ENCODE results near the gene CLSTN2.

The CLSTN2 gene

DNA sequence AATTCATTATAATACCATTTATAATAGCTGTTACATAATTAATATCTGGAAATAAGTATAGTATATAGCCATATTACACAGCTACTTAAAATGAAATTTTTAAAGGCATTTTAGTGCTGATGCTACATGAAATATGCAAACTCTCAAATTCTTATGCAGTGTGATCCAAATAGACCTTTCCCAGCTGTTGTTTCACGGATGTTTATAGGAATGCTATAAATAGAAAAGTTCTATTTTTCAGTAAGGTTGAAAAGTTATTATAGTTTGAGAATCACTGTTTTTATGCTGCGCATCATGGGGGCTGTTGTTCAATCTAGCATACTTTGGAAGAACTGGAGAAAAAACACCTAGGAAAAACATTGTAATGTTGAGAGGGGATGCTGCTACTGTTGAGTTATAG, 595.1 kb downstream of the CLSTN2 start:
- DNase-seq, result no peak

GRCh38 chr3:140530603-140531002, 595.6 kb downstream of the CLSTN2 start:
- DNase-seq, result no peak

GRCh38 chr3:140532793-140533330, 597.9 kb downstream of the CLSTN2 start:
- no peak for DNase-seq

GRCh38 chr3:140536926-140537726, 602.1 kb downstream of the CLSTN2 start:
- DNase-seq, result no peak

DNA sequence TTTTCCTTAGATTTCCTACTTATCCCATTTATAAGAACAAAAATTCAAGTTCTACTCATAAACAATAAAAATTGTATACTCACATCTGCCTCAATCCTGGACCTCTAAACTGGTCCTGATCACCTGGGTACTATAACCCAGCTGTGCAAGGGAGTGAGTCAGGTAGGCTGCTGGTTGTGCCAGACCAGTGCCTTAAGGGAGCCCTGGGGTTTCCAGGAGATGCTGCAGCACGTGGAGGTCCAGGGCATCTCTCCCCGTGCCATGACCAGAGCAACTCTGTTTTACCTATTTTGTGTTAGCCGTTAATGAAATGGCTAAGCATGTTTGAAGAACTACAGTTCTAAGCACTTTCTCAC, 602.7 kb downstream of the CLSTN2 start:
- DNase-seq, result no peak

GRCh38 chr3:140540262-140540661, 605.3 kb downstream of the CLSTN2 start:
- DNase-seq, result no peak

DNA sequence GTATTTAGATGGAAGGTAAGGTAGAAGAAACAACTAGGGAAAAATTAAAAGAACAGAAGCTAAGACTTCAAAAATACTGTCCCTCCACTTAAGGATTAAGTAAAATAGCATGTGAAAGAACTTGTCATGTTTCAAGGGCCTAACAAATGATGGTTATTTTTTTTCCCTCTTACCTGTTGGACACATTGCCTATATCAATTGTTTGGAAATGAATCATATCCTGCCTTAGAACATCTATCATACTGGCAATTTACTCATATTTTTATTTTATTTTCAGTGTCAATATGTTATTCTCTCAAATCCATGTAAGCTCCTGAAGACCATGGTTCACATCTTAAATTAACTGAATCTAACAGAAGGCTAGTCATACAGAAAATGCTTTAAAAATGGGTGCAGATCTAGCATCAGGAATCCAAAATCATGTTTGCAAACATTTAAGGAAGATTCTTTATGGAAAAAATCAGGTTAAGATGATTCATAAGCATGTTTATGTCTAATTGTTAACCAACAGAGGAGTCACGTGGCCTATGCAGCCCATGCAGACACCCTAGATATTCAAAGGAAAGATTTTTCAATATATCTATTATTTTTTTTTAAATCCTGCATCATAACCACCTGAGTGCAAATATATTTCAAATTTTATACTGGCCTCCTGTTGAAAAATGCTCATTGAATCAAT, 607.1 kb downstream of the CLSTN2 start:
- no peak for DNase-seq

GRCh38 chr3:140545197-140545596, 610.2 kb downstream of the CLSTN2 start:
- DNase-seq, result no peak

DNA sequence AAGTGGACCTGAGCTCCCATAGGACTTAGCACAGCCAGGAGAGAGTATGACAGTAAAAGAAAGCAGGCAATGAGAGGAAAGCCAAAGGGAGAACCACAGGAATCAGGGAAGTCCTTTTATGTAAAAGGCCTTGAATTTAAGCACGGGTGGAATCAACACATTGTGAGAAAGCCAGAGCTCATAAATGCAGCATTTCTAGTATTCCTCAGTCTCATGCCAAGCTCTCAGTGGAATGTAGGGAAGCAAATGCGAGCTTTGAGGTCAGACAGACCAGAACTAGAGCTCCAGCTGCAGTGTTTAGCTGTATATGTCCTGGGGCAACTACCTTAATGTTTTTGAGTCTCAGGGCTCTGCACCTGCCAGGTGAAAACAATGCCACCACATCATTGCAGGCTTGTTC, 610.8 kb downstream of the CLSTN2 start:
- DNase-seq, result no peak

- DNase-seq, result no peak
These were observed 611.7 kb downstream of the CLSTN2 start for GRCh38 chr3:140546649-140547048.

DNA sequence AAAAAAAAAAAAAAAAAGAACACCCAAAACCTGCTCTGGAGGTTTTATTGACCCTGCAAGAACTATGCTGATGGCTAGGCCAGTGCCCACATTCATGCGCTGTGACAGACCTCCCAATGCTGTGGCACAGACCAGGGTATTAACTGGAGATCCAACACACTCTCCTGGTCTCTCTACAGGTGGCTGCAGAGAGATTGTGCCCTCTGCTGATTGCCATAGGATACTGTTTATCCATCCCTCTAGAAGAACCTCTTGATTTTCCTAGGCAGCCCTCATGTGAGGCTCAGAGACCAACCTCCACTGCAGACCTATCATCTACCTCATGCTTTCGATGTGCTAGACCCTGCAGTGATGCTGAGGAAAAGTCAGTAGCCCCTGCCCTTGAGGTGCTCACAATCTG, 617.4 kb downstream of the CLSTN2 start:
- DNase-seq, result no peak

- no peak for DNase-seq
These were observed 617.9 kb downstream of the CLSTN2 start for GRCh38 chr3:140552898-140553297.

GRCh38 chr3:140553591-140553990, 618.6 kb downstream of the CLSTN2 start:
- DNase-seq, result no peak

DNA sequence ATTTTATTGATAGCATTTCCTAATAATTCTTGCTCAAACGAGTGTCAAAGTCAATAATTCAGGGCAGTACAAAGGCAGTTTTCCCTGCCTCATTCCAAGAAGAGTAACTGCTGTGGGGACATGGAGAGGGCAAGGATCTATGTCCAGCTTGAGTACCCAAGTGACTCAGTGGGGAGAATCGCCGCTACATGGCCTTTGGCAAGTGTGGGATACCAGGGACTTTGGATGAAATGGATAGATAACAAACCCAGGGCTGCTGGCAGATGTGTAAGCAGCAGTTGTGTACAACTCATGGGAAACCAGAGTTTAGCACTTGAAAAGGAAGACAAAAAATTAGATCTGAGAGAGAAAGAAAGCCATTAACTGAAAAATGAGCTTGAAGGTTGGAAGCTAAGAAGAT, 620.7 kb downstream of the CLSTN2 start:
- DNase-seq, result no peak

- DNase-seq, result no peak
These were observed 622.5 kb downstream of the CLSTN2 start for GRCh38 chr3:140557476-140557875.

GRCh38 chr3:140559546-140559945, 624.6 kb downstream of the CLSTN2 start:
- no peak for DNase-seq

- DNase-seq, result no peak
These were observed 628.3 kb downstream of the CLSTN2 start for GRCh38 chr3:140563206-140563760.

DNA sequence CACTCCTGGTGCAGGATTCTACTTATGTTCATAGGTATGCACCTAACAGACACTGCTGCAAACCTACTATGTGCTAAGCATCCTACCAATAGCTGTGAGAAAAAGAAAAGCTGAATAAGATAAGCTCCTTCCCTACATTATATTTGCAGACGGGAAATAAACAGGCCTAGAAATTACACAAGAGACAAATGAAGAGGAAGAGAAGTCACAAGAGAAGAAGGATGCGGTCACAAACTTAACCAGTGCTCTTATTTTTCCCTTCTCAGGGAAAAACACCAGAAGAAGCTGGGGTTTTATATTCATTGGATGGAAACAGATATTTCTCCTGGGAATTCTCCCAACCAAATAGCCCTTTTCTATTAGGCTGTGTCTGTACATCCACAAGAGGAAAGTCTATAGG, 633.1 kb downstream of the CLSTN2 start:
- DNase-seq, result no peak

DNA sequence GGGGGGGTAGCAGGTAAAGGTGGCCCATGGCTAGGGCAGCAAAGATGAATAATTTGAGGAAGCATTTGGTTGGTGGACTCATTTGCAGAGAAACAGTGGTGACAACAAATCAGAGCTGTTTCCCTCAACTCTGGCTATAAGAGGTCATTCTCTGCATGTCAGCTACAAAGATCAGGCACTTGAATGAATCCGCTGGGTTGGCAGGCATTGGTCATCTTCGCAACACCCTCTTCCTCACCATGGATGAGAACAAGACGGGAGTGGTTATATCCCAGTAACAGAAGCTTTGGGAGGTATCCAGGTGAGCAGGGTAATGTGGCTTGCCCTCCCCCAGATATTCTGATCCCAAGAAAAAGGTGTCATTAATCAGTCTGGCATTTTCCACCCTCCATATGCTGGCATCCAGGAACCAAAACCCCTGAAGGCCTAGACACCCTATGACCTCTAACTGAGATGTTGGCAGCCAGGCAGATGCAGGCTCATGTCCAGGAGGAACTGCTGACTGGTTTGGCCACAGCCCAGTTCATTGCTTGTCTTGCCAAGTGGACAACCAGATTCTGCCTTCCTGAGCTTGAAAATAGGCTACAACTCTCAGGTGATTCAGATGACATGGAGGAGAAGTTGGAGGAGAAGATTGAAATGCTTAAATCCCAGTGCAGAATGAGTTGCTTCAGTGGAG, 634.0 kb downstream of the CLSTN2 start:
- no peak for DNase-seq

DNA sequence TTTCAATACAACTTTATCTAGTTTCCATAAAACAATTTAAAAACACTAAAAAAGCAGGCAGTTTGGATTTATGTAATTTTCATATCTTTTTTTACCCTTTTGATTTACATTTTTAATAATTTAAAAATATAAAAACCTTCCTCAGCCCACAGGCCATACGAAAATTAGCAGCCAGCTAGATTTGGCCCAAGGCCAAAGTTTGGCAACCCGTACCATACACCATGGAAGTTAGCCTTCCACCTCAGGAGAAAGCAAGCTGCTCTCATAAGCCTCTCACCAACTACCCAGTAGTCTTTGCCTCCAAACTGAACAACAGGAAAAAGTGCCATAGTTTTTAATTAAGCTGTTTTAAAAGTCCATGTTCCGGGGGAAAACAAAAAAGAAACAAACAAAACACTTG, 635.6 kb downstream of the CLSTN2 start:
- no peak for DNase-seq

- no peak for DNase-seq
These were observed 636.9 kb downstream of the CLSTN2 start for GRCh38 chr3:140571836-140572235.

DNA sequence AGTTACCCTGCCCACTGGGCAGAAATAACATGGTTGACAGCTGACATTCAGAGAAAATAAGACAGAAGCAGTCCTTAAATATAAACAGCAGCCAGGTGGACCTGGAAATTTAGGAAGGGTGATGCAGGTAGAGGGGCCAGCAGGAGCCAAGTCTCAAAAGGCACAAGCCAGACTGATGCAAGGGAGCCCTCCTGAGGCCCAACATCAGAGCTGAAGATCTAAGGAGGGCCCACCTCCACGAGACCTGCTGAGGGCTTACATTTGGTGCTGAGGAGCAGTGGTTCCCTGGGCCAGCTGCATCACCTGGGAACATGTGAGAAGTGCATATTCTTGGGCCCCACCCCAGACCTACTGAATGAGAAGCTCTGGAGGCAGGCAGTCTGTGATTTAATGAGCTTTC, 637.3 kb downstream of the CLSTN2 start:
- no peak for DNase-seq

GRCh38 chr3:140573011-140573410, 638.0 kb downstream of the CLSTN2 start:
- DNase-seq, result no peak

GRCh38 chr3:140574375-140574774, 639.4 kb downstream of the CLSTN2 start:
- DNase-seq, result no peak

Data from CD4-positive, alpha-beta T cell treated with Interleukin-10 for 1 hour (primary cell).